Measurements from ENCODE around the gene VPS29.
"Not testable (repeated sequence)": the region's sequence is repeated elsewhere in the genome, so short reads cannot be mapped to it uniquely, and the experiment has no call there.

Gene VPS29
- 35.6 to 80.5 (median 58.0) reads per million in 9 experiments for total RNA-seq

- DNase-seq: peak; percentile 98 to 99 (median 98)
- no peaks in the 10 kb centered on the region for H3K9me3 Mint-ChIP-seq
- peak; percentile 93 for ATAC-seq (replicated peaks)
- H3K36me3 Mint-ChIP-seq (ENCODE audit: insufficient read depth): peaks cover 23% of the 10 kb centered on the region
- peaks cover 24 to 29% of the 10 kb centered on the region in 2 donors for H3K4me1 Mint-ChIP-seq (ENCODE audit: low read depth in 2 of 2)
- peak within 1 kb of the TSS; percentile 97 to 98 for H3K27ac Mint-ChIP-seq
- peak within 1 kb of the TSS; percentile 87 to 100 for H3K4me3 Mint-ChIP-seq
- no peaks in the 10 kb centered on the region for H3K27me3 Mint-ChIP-seq
These were observed at the start of gene VPS29, which contains the start of gene RAD9B for GRCh38 chr12:110501752-110502738. Gene VPS29 (minus strand): TSS chr12:110502111. CDS start chr12:110502051, 60 bp downstream. Gene RAD9B (plus strand): TSS chr12:110502331. CDS start chr12:110502338, 7 bp downstream.

GRCh38 chr12:110550981-110551380 is 49.1 kb upstream of the VPS29 start:
- ATAC-seq (replicated peaks) (no peak), DNase-seq (no peak)
- Mint-ChIP-seq H3K27ac (no peak overlapping the region), H3K4me1 (ENCODE audit: low read depth in 2 of 2) (peaks cover 25 to 37% of the 10 kb centered on the region in 2 donors), H3K4me3 (no peak overlapping the region), H3K9me3 (no peaks in the 10 kb centered on the region), H3K27me3 (no peaks in the 10 kb centered on the region), H3K36me3 (ENCODE audit: insufficient read depth) (peaks cover 31% of the 10 kb centered on the region)

GRCh38 chr12:110549716-110550115 is 47.8 kb upstream of the VPS29 start:
- peaks cover 21 to 28% of the 10 kb centered on the region in 2 donors for H3K4me1 Mint-ChIP-seq (ENCODE audit: low read depth in 2 of 2)
- DNase-seq: no peak
- peaks cover 38% of the 10 kb centered on the region for H3K36me3 Mint-ChIP-seq (ENCODE audit: insufficient read depth)
- no peak overlapping the region for H3K4me3 Mint-ChIP-seq
- no peak for ATAC-seq (replicated peaks)
- no peaks in the 10 kb centered on the region for H3K27me3 Mint-ChIP-seq
- no peaks in the 10 kb centered on the region for H3K9me3 Mint-ChIP-seq
- peak overlapping the region; percentile 44 to 63 for H3K27ac Mint-ChIP-seq

- H3K4me1 Mint-ChIP-seq (ENCODE audit: low read depth in 2 of 2): peaks cover 22 to 28% of the 10 kb centered on the region in 2 donors
- H3K9me3 Mint-ChIP-seq: no peaks in the 10 kb centered on the region
- H3K36me3 Mint-ChIP-seq (ENCODE audit: insufficient read depth): peaks cover 47% of the 10 kb centered on the region
- ATAC-seq (replicated peaks) (no peak), DNase-seq (no peak)
- H3K27ac Mint-ChIP-seq: peak overlapping the region; percentile 23 to 70
- H3K4me3 Mint-ChIP-seq: no peak overlapping the region
- H3K27me3 Mint-ChIP-seq: no peaks in the 10 kb centered on the region
These were observed 46.8 kb upstream of the VPS29 start for GRCh38 chr12:110548678-110549077.

GRCh38 chr12:110547090-110547489 is 45.2 kb upstream of the VPS29 start:
- Mint-ChIP-seq H3K27me3 (no peaks in the 10 kb centered on the region), H3K27ac (peak overlapping the region in 1 of 2 donors; percentile 15), H3K36me3 (ENCODE audit: insufficient read depth) (peaks cover 56% of the 10 kb centered on the region), H3K9me3 (no peaks in the 10 kb centered on the region), H3K4me1 (ENCODE audit: low read depth in 2 of 2) (peaks cover 23 to 30% of the 10 kb centered on the region in 2 donors), H3K4me3 (no peak overlapping the region)
- ATAC-seq (replicated peaks): no peak
- no peak for DNase-seq

GRCh38 chr12:110546339-110546738 is 44.4 kb upstream of the VPS29 start:
- no peak for DNase-seq
- Mint-ChIP-seq H3K9me3 (no peaks in the 10 kb centered on the region), H3K36me3 (ENCODE audit: insufficient read depth) (peaks cover 55% of the 10 kb centered on the region), H3K4me3 (no peak overlapping the region), H3K27ac (peak overlapping the region in 1 of 2 donors; percentile 61), H3K27me3 (no peaks in the 10 kb centered on the region), H3K4me1 (ENCODE audit: low read depth in 2 of 2) (peaks cover 19 to 26% of the 10 kb centered on the region in 2 donors)
- ATAC-seq (replicated peaks): no peak

- no peaks in the 10 kb centered on the region for H3K27me3 Mint-ChIP-seq
- peaks cover 19 to 25% of the 10 kb centered on the region in 2 donors for H3K4me1 Mint-ChIP-seq (ENCODE audit: low read depth in 2 of 2)
- no peak overlapping the region for H3K4me3 Mint-ChIP-seq
- DNase-seq: no peak
- H3K9me3 Mint-ChIP-seq: no peaks in the 10 kb centered on the region
- ATAC-seq (replicated peaks): no peak
- peak overlapping the region; percentile 26 to 61 for H3K27ac Mint-ChIP-seq
- peaks cover 51% of the 10 kb centered on the region for H3K36me3 Mint-ChIP-seq (ENCODE audit: insufficient read depth)
These were observed 43.9 kb upstream of the VPS29 start for GRCh38 chr12:110545812-110546211.

GRCh38 chr12:110545259-110545658 is 43.3 kb upstream of the VPS29 start:
- not testable (repeated sequence) for DNase-seq; H3K27me3 Mint-ChIP-seq; H3K4me3 Mint-ChIP-seq; H3K9me3 Mint-ChIP-seq; ATAC-seq (replicated peaks)
- Mint-ChIP-seq H3K4me1 (ENCODE audit: low read depth in 2 of 2) (peaks cover 19 to 21% of the 10 kb centered on the region in 2 donors), H3K36me3 (ENCODE audit: insufficient read depth) (peaks cover 53% of the 10 kb centered on the region), H3K27ac (peak overlapping the region in 1 of 2 donors; percentile 26)

- H3K27me3 Mint-ChIP-seq: no peaks in the 10 kb centered on the region
- no peak overlapping the region for H3K4me3 Mint-ChIP-seq
- H3K36me3 Mint-ChIP-seq (ENCODE audit: insufficient read depth): peaks cover 59% of the 10 kb centered on the region
- no peak for DNase-seq
- H3K4me1 Mint-ChIP-seq (ENCODE audit: low read depth in 2 of 2): peaks cover 17 to 21% of the 10 kb centered on the region in 2 donors
- no peak for ATAC-seq (replicated peaks)
- no peaks in the 10 kb centered on the region for H3K9me3 Mint-ChIP-seq
- no peak overlapping the region for H3K27ac Mint-ChIP-seq
These were observed 42.1 kb upstream of the VPS29 start for GRCh38 chr12:110543965-110544364.

GRCh38 chr12:110543252-110543959 is 41.5 kb upstream of the VPS29 start:
- no peak for ATAC-seq (replicated peaks)
- Mint-ChIP-seq H3K27ac (peak overlapping the region; percentile 49 to 69), H3K9me3 (no peaks in the 10 kb centered on the region), H3K4me1 (ENCODE audit: low read depth in 2 of 2) (peaks cover 13 to 22% of the 10 kb centered on the region in 2 donors), H3K27me3 (no peaks in the 10 kb centered on the region), H3K4me3 (no peak overlapping the region), H3K36me3 (ENCODE audit: insufficient read depth) (peaks cover 65% of the 10 kb centered on the region)
- no peak for DNase-seq

- H3K4me3 Mint-ChIP-seq: no peak overlapping the region
- no peaks in the 10 kb centered on the region for H3K27me3 Mint-ChIP-seq
- no peaks in the 10 kb centered on the region for H3K9me3 Mint-ChIP-seq
- ATAC-seq (replicated peaks) (no peak), DNase-seq (no peak)
- peaks cover 80% of the 10 kb centered on the region for H3K36me3 Mint-ChIP-seq (ENCODE audit: insufficient read depth)
- peak overlapping the region in 1 of 2 donors; percentile 56 for H3K27ac Mint-ChIP-seq
- peaks cover 6 to 11% of the 10 kb centered on the region in 2 donors for H3K4me1 Mint-ChIP-seq (ENCODE audit: low read depth in 2 of 2)
These were observed 38.1 kb upstream of the VPS29 start for GRCh38 chr12:110540048-110540447.

- DNase-seq: no peak
- Mint-ChIP-seq H3K27me3 (no peaks in the 10 kb centered on the region), H3K4me1 (ENCODE audit: low read depth in 2 of 2) (peaks cover 6 to 16% of the 10 kb centered on the region in 2 donors), H3K9me3 (no peaks in the 10 kb centered on the region), H3K4me3 (no peak overlapping the region), H3K27ac (peak overlapping the region; percentile 56 to 65), H3K36me3 (ENCODE audit: insufficient read depth) (peaks cover 74% of the 10 kb centered on the region)
- no peak for ATAC-seq (replicated peaks)
These were observed 37.1 kb upstream of the VPS29 start for GRCh38 chr12:110538869-110539622.
